ENCODE results near the gene SIGLEC8. TPM values are rescaled to one million over a fixed set of nuclear protein-coding genes. Genes with fewer than 3 reads are reported as not detected.

The SIGLEC8 gene
- total and polyA plus RNA-seq, 2 experiments from 2014 or later: 0.13 TPM; not detected in 1

- Histone ChIP-seq H3K79me2 (no peaks in the 10 kb centered on the region), H3K4me2 (no peak overlapping the region), H4K20me1 (ENCODE audit: insufficient read depth, poor library complexity, severe bottlenecking) (no peaks in the 10 kb centered on the region), H3K9me2 (replicated peaks; ENCODE audit: insufficient read depth) (no peaks in the 10 kb centered on the region), H3K4me1 (ENCODE audit: insufficient read depth) (peaks cover 5% of the 10 kb centered on the region), H3K27me3 (no peaks in the 10 kb centered on the region), H3K36me3 (replicated peaks; ENCODE audit: insufficient read depth, low read depth) (no peaks in the 10 kb centered on the region), H3K27ac (no peak overlapping the region), H3K4me3 (no peak overlapping the region), H2AFZ (no peak overlapping the region), H3K9me3 (ENCODE audit: low read depth) (no peaks in the 10 kb centered on the region)
- WGBS (ENCODE audit: low lambda C conversion rate, missing lambda C conversion rate): 26% methylated on average over 4 of the region's 4 CpGs
- TF ChIP-seq EZH2phosphoT487 (IDR thresholded peaks at IDR 0.05; ENCODE audit: low read depth, severe bottlenecking, unreplicated experiment) (no peak), EZH2 (IDR thresholded peaks at IDR 0.05; ENCODE audit: borderline replicate concordance) (no peak), CTCF (IDR thresholded peaks at IDR 0.05; ENCODE audit: poor library complexity) (no peak)
- DNase-seq (ENCODE audit: low spot score): no peak
Observed at GRCh38 chr19:51472607-51473006, 14.4 kb upstream of the SIGLEC8 start.

- Histone ChIP-seq H2AFZ (no peak overlapping the region), H3K4me1 (ENCODE audit: insufficient read depth) (peaks cover 5% of the 10 kb centered on the region), H3K27me3 (no peaks in the 10 kb centered on the region), H4K20me1 (ENCODE audit: insufficient read depth, poor library complexity, severe bottlenecking) (no peaks in the 10 kb centered on the region), H3K9me2 (replicated peaks; ENCODE audit: insufficient read depth) (no peaks in the 10 kb centered on the region), H3K36me3 (replicated peaks; ENCODE audit: insufficient read depth, low read depth) (no peaks in the 10 kb centered on the region), H3K4me3 (no peak overlapping the region), H3K27ac (no peak overlapping the region), H3K4me2 (no peak overlapping the region), H3K9me3 (ENCODE audit: low read depth) (no peaks in the 10 kb centered on the region), H3K79me2 (no peaks in the 10 kb centered on the region)
- no peak for TF ChIP-seq EZH2 (IDR thresholded peaks at IDR 0.05; ENCODE audit: borderline replicate concordance)
- TF ChIP-seq EZH2phosphoT487 (IDR thresholded peaks at IDR 0.05; ENCODE audit: low read depth, severe bottlenecking, unreplicated experiment): no peak
- TF ChIP-seq CTCF (IDR thresholded peaks at IDR 0.05; ENCODE audit: poor library complexity): no peak
- no peak for DNase-seq (ENCODE audit: low spot score)
- WGBS (ENCODE audit: low lambda C conversion rate, missing lambda C conversion rate): 94% methylated on average over 1 of the region's 1 CpG
Observed at GRCh38 chr19:51471527-51471926, 13.3 kb upstream of the SIGLEC8 start.

GRCh38 chr19:51470966-51471365, 12.7 kb upstream of the SIGLEC8 start:
- H3K4me2 ChIP-seq: no peak overlapping the region
- no peak overlapping the region for H3K4me3 ChIP-seq
- H3K9me2 ChIP-seq (replicated peaks; ENCODE audit: insufficient read depth): no peaks in the 10 kb centered on the region
- H3K27me3 ChIP-seq: no peaks in the 10 kb centered on the region
- WGBS (ENCODE audit: low lambda C conversion rate, missing lambda C conversion rate): 82% methylated on average over 7 of the region's 9 CpGs
- H4K20me1 ChIP-seq (ENCODE audit: insufficient read depth, poor library complexity, severe bottlenecking): no peaks in the 10 kb centered on the region
- peaks cover 5% of the 10 kb centered on the region for H3K4me1 ChIP-seq (ENCODE audit: insufficient read depth)
- no peaks in the 10 kb centered on the region for H3K79me2 ChIP-seq
- TF ChIP-seq EZH2 (IDR thresholded peaks at IDR 0.05; ENCODE audit: borderline replicate concordance) (no peak), EZH2phosphoT487 (IDR thresholded peaks at IDR 0.05; ENCODE audit: low read depth, severe bottlenecking, unreplicated experiment) (no peak), CTCF (IDR thresholded peaks at IDR 0.05; ENCODE audit: poor library complexity) (no peak)
- H3K9me3 ChIP-seq (ENCODE audit: low read depth): no peaks in the 10 kb centered on the region
- H3K36me3 ChIP-seq (replicated peaks; ENCODE audit: insufficient read depth, low read depth): no peaks in the 10 kb centered on the region
- no peak overlapping the region for H3K27ac ChIP-seq
- H2AFZ ChIP-seq: no peak overlapping the region
- no peak for DNase-seq (ENCODE audit: low spot score)

GRCh38 chr19:51469629-51470028, 11.4 kb upstream of the SIGLEC8 start:
- 56% methylated on average over 1 of the region's 1 CpG for WGBS (ENCODE audit: low lambda C conversion rate, missing lambda C conversion rate)
- H3K36me3 ChIP-seq (replicated peaks; ENCODE audit: insufficient read depth, low read depth): no peaks in the 10 kb centered on the region
- no peak overlapping the region for H2AFZ ChIP-seq
- no peak overlapping the region for H3K4me2 ChIP-seq
- H3K9me2 ChIP-seq (replicated peaks; ENCODE audit: insufficient read depth): no peaks in the 10 kb centered on the region
- TF ChIP-seq CTCF (IDR thresholded peaks at IDR 0.05; ENCODE audit: poor library complexity) (no peak), EZH2phosphoT487 (IDR thresholded peaks at IDR 0.05; ENCODE audit: low read depth, severe bottlenecking, unreplicated experiment) (no peak), EZH2 (IDR thresholded peaks at IDR 0.05; ENCODE audit: borderline replicate concordance) (no peak)
- no peak for DNase-seq (ENCODE audit: low spot score)
- H4K20me1 ChIP-seq (ENCODE audit: insufficient read depth, poor library complexity, severe bottlenecking): no peaks in the 10 kb centered on the region
- peaks cover 5% of the 10 kb centered on the region for H3K27me3 ChIP-seq
- H3K79me2 ChIP-seq: no peaks in the 10 kb centered on the region
- peaks cover 5% of the 10 kb centered on the region for H3K4me1 ChIP-seq (ENCODE audit: insufficient read depth)
- no peak overlapping the region for H3K27ac ChIP-seq
- H3K9me3 ChIP-seq (ENCODE audit: low read depth): no peaks in the 10 kb centered on the region
- no peak overlapping the region for H3K4me3 ChIP-seq

All from hepatocyte (in vitro differentiated cells).